Measurements from ENCODE around the gene SKI. TPM values are rescaled to one million over a fixed set of nuclear protein-coding genes. Genes with fewer than 3 reads are reported as not detected.

SKI gene
- total and polyA plus RNA-seq, 8 donors, result 55.8 to 89.0 (median 73.9) TPM

- H3K27ac ChIP-seq, result no peak overlapping the region
Observed at GRCh38 chr1:2197707-2198165, 30.4 kb upstream of the SKI start.

DNA sequence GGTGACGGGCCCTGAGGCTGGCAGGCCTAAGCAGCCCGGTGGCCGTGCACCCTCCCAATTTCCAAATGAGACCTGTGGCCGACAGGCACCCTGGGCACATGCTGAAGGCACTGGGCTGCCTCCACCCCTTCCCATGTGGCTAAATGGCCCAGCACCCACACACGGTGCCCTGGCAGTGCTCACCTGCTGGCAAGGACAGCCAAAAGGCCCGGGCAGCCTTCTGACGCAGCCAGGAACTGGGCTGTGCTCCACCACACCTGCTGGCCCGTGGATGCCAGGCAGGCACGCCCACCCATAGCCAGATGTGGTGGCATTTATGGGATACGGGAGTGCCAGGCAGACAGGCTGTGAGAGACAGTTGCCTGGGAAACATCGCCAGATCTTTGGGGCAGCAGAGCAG is 29.5 kb upstream of the SKI start:
- no peaks in the 10 kb centered on the region for H3K9me3 ChIP-seq

More at GRCh38 chr1:2197707-2198165, 30.4 kb upstream of the SKI start:
- Histone ChIP-seq H3K4me3 (no peak overlapping the region), H3K9me3 (no peaks in the 10 kb centered on the region), H3K4me1 (peaks cover 5 to 46% of the 10 kb centered on the region in 2 donors), H3K36me3 (no peaks in the 10 kb centered on the region), H3K27me3 (no peaks in the 10 kb centered on the region)
- DNase-seq, result no peak
- no peak for ATAC-seq
- no peak for TF ChIP-seq CTCF (IDR thresholded peaks at IDR 0.05)
- intact Hi-C loops (cut with DNase I), result loop anchor here in 1 of 2 donors (10.0 kb wide), 1 partner anchor 187 kb away; no protein-coding TSS in a partner anchor

DNA sequence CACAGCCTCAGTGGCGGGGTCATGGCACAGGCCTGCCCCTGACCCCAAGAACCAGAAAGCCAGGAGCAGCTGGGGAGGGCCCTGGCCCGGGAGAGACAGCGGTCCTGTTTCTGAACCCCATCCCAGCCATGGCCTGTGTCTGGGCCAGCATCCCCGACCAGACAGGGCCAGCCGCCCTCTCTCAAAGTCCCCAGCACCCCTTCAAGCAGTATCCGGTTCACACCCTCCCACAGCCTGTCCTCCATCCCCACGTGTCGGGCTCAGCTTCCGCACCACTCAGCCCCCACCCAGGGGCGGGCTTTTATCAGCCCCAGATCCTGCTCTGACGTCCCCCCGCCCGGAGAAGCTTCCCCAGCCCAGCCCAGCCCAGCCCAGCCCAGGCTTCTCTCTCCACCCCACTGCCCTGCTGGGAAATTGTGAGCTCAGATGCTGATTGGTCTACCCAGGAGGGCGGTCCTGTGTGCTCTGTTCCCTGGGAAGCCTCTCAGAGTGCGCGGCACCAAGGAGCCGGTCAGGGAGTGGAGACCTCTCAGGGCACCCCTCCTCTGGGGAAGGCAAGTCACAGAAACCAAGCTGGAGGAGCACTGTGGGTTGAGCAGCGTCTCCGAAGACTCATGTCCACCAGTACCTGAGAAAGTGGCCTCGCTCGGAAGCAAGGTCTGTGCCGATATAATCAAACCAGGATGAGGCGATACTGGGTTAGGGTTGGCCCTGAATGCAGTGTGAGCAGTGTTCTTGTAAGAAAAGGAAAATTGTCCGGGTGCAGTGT is 28.9 kb upstream of the SKI start:
- intact Hi-C loops (cut with DNase I), result loop anchor here in 1 of 2 donors (10.0 kb wide), 1 partner anchor 186 kb away; no protein-coding TSS in a partner anchor
- no peak for TF ChIP-seq CTCF (IDR thresholded peaks at IDR 0.05)
- no peaks in the 10 kb centered on the region for H3K27me3 ChIP-seq

More for the DNA sequence above, 29.5 kb upstream of the SKI start:
- ATAC-seq, result no peak
- peak overlapping the region; percentile 53 to 72 for H3K27ac ChIP-seq
- intact Hi-C loops (cut with DNase I), result loop anchor here in 1 of 2 donors (10.0 kb wide), 1 partner anchor 186 kb away; no protein-coding TSS in a partner anchor
- no peak for DNase-seq
- H3K36me3 ChIP-seq, result no peaks in the 10 kb centered on the region
- no peaks in the 10 kb centered on the region for H3K27me3 ChIP-seq
- no peak overlapping the region for H3K4me3 ChIP-seq
- H3K4me1 ChIP-seq, result peaks cover 4 to 41% of the 10 kb centered on the region in 2 donors
- TF ChIP-seq CTCF (IDR thresholded peaks at IDR 0.05), result no peak

DNA sequence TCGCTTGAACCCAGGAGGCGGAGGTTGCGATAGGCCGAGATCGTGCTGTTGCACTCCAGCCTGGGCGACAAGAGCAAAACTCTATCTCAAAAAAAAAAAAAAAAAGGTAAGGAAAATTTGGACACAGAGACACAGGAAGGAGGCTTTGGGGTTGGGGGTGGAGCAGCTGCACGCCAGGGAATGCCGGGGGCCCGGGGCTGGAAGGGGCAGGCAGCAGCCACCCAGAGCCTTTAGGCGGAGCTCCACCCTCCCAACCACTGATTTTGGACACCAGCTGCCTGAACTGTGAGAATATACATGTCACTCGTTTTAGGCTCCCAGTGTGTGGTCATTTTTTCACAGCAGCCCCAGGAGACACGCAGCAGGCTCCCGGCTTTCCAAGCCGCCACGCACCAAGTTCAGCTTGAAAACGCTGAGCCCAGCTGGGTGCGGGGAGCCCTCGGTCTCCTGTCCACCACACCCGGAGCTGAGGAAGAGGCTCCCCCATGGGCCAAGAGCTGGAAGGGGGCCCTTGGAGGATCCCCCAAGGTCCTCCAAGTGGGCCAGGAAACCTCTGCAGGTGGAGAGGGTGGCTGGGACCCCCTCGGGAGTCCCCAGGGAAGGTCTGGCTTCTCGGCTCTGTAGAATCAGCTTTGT is 27.7 kb upstream of the SKI start:
- intact Hi-C loops (cut with DNase I), result no loop called here
- H3K27me3 ChIP-seq, result no peaks in the 10 kb centered on the region
- H3K9me3 ChIP-seq, result no peaks in the 10 kb centered on the region
- DNase-seq (peak in 1 of 4 donors; percentile 45), ATAC-seq (no peak)
- no peak overlapping the region for H3K27ac ChIP-seq
- peaks cover 8 to 39% of the 10 kb centered on the region in 2 donors for H3K4me1 ChIP-seq
- H3K4me3 ChIP-seq, result peak overlapping the region in 1 of 2 donors; percentile 46
- TF ChIP-seq CTCF (IDR thresholded peaks at IDR 0.05), result no peak
- H3K36me3 ChIP-seq, result no peaks in the 10 kb centered on the region

More for the DNA sequence above, 28.9 kb upstream of the SKI start:
- no peaks in the 10 kb centered on the region for H3K36me3 ChIP-seq
- ATAC-seq, result peak; percentile 83
- H3K4me3 ChIP-seq, result peak overlapping the region; percentile 21 to 46
- peak; percentile 76 to 93 (median 92) for DNase-seq
- H3K9me3 ChIP-seq, result no peaks in the 10 kb centered on the region
- peak overlapping the region; percentile 53 to 72 for H3K27ac ChIP-seq
- peaks cover 4 to 41% of the 10 kb centered on the region in 2 donors for H3K4me1 ChIP-seq

- Histone ChIP-seq H3K4me1 (peaks cover 14 to 44% of the 10 kb centered on the region in 2 donors), H3K9me3 (no peaks in the 10 kb centered on the region), H3K27me3 (no peaks in the 10 kb centered on the region), H3K4me3 (no peak overlapping the region), H3K36me3 (no peaks in the 10 kb centered on the region), H3K27ac (no peak overlapping the region)
- TF ChIP-seq CTCF (IDR thresholded peaks at IDR 0.05), result no peak
- intact Hi-C loops (cut with DNase I), result no loop called here
- ATAC-seq (no peak), DNase-seq (peak in 1 of 4 donors; percentile 57)
Observed at GRCh38 chr1:2201062-2201461, 27.1 kb upstream of the SKI start.
